ENCODE results near the gene CFAP119. TPM values are rescaled to one million over a fixed set of nuclear protein-coding genes. Genes with fewer than 3 reads are reported as not detected.
"Not testable (repeated sequence)": the region's sequence is repeated elsewhere in the genome, so short reads cannot be mapped to it uniquely, and the experiment has no call there.

The CFAP119 gene
- 4.2 TPM for polyA plus RNA-seq
- long read RNA-seq, donor 1, result 0 reads
- long read RNA-seq, donor 2, result 0 reads
- long read RNA-seq, donor 3, result 0 reads
- long read RNA-seq, donor 4, result 0 reads
- long read RNA-seq, donor 5, result 0 reads
- long read RNA-seq, donor 6, result 0 reads
- long read RNA-seq, donor 7, result 0 reads
- long read RNA-seq, donor 8, partial matches to known transcripts, result 0 of 1 reads
- long read RNA-seq, donor 8, other reads (novel, unspliced or antisense), result 0 of 1 reads
- long read RNA-seq, donor 9, result 0 reads
- long read RNA-seq, donor 10, partial matches to known transcripts, result 0 of 1 reads
- long read RNA-seq, donor 10, other reads (novel, unspliced or antisense), result 0 of 1 reads
- long read RNA-seq, donor 11, result 0 reads

DNA sequence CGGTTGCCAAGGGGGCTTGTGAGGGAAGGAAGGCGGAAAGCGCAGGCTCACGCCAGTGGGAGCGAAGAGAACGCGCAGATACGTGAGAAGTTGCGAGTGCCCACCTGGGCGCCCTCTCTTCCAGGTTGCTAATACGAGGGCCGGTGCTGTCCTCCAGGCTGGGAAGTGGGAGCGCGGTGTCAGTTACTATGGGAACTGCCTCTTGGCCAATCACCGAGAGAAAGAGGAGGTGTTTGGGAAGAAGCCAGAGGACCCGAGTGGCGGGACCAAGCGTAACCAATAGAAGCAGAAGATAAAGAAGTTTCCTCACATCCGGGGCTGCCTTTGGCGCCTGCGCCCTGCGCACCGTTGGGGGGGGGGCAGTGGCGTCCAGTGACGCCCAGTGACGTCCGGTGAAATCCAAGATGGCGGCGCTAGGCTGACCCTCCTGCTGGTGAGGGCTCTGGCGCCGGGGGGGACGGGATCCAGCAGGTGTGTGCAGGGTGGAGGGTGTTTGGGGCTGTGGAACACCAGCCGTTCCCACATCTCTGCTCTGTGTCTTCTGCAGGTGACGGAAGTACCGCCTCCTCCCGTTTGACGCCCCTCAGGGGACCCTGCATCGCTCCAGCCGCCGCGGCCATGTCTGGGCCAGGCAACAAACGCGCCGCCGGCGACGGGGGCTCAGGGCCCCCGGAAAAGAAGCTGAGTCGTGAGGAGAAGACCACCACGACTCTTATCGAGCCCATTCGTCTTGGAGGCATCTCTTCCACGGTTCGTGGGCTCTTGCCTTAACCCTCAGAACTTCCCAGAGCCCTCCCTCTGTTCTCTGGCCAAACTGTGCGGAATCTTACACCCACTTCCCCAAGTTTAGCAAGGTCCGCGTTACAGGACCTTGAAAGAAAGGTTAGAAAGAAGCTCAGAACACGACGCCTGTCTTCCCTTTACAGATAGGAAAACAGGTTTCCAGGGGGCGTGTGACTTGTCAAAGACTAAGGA lies at the start of gene CFAP119, which contains the start of gene RNF40:
Gene CFAP119 (minus strand): TSS at position 135 of the 975 bp plus-strand sequence. CDS start 314 bp downstream, outside the sequence.
Gene RNF40 (plus strand): TSS at position 395 of the 975 bp plus-strand sequence. CDS start 224 bp downstream, at position 619.
- Histone ChIP-seq H3K27ac (ENCODE audit: low read length) (peak within 1 kb of the TSS; percentile 71), H3K36me3 (ENCODE audit: control insufficient read depth, insufficient read depth, low read length) (peaks cover 53% of the 10 kb centered on the region), H3K4me3 (ENCODE audit: low read length) (peak within 1 kb of the TSS; percentile 98), H3K27me3 (ENCODE audit: control insufficient read depth, insufficient read depth, low read length) (no peaks in the 10 kb centered on the region), H3K9me3 (ENCODE audit: control insufficient read depth, low read depth, low read length) (no peaks in the 10 kb centered on the region), H3K4me1 (ENCODE audit: control insufficient read depth, insufficient read depth, low read length) (peaks cover 13% of the 10 kb centered on the region)
- peak; percentile 98 for DNase-seq
- no CpG with 5 or more reads among the region's 60 CpGs for WGBS (ENCODE audit: insufficient coverage, low lambda C conversion rate)

DNA sequence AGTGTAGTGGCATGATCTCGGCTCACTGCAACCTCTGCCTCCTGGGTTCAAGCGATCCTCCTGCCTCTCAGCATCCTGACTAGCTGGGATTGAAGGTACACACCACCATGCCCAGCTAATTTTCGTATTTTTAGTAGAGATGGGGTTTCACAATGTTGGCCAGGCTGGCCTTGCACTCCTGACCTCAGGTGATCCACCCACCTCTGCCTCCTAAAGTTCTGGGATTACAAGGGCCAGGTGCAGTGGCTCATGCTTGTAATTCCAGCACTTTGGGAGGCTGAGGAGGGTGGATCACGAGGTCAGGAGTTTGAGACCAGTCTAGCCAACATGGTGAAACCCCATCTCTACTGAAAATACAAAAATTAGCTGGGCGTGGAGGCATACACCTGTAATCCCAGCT lies 47.8 kb upstream of the CFAP119 start:
- H3K27ac ChIP-seq (ENCODE audit: low read length); H3K27me3 ChIP-seq (ENCODE audit: control insufficient read depth, insufficient read depth, low read length); H3K4me3 ChIP-seq (ENCODE audit: low read length); H3K36me3 ChIP-seq (ENCODE audit: control insufficient read depth, insufficient read depth, low read length); H3K9me3 ChIP-seq (ENCODE audit: control insufficient read depth, low read depth, low read length); DNase-seq: not testable (repeated sequence)
- H3K4me1 ChIP-seq (ENCODE audit: control insufficient read depth, insufficient read depth, low read length), result peaks cover 13% of the 10 kb centered on the region
- no CpG with 5 or more reads among the region's 5 CpGs for WGBS (ENCODE audit: insufficient coverage, low lambda C conversion rate)

DNA sequence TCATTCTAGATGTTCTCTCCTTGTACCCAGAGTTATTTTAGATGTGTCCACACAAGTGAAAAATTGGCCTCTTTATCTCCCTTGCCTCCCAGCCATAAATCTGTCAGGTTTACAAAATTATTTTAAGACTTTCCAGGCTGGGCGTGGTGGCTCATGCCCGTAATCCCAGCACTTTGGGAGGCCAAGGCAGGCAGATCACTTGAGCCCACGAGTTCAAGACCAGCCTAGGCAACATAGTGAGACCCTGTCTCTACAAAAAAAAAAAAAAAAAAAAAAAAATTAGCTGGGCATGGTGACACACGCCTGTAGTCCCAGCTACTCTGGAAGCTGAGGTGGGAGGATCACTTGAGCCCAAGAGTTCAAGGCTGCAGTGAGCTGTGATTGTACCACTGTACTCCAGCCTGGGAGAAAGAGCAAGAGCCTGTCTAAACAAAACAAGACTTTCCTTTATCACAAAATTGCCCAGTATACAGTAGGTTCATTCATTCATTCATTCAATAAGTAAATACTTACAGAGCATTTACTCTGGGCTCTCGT lies 47.1 kb upstream of the CFAP119 start:
- H3K4me3 ChIP-seq (ENCODE audit: low read length); H3K4me1 ChIP-seq (ENCODE audit: control insufficient read depth, insufficient read depth, low read length); H3K27ac ChIP-seq (ENCODE audit: low read length); H3K36me3 ChIP-seq (ENCODE audit: control insufficient read depth, insufficient read depth, low read length); H3K27me3 ChIP-seq (ENCODE audit: control insufficient read depth, insufficient read depth, low read length); H3K9me3 ChIP-seq (ENCODE audit: control insufficient read depth, low read depth, low read length); DNase-seq: not testable (repeated sequence)
- WGBS (ENCODE audit: insufficient coverage, low lambda C conversion rate), result no CpG with 5 or more reads among the region's 5 CpGs

DNA sequence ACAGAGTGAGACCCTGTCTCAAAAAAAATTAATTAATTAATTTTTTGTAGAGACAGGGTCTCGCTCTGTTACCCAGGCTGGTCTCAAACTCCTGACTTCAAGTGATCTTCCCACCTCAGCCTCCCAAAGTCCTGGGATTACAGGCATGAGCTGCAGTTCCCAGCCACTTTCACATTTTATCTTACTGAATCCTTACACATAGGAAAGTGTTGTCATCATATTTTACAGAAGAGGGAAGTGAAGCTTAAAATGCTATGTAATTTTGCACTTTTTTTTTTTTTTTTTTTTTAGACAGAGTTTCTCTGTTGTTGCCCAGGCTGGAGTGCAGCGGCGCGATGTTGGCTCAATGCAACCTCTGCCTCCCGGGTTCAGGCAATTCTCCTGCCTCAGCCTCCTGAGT lies 46.3 kb upstream of the CFAP119 start:
- WGBS (ENCODE audit: insufficient coverage, low lambda C conversion rate), result no CpG with 5 or more reads among the region's 5 CpGs
- Histone ChIP-seq H3K27me3 (ENCODE audit: control insufficient read depth, insufficient read depth, low read length) (no peaks in the 10 kb centered on the region), H3K36me3 (ENCODE audit: control insufficient read depth, insufficient read depth, low read length) (no peaks in the 10 kb centered on the region), H3K27ac (ENCODE audit: low read length) (no peak overlapping the region), H3K9me3 (ENCODE audit: control insufficient read depth, low read depth, low read length) (no peaks in the 10 kb centered on the region), H3K4me3 (ENCODE audit: low read length) (no peak overlapping the region), H3K4me1 (ENCODE audit: control insufficient read depth, insufficient read depth, low read length) (peaks cover 3% of the 10 kb centered on the region)
- no peak for DNase-seq

DNA sequence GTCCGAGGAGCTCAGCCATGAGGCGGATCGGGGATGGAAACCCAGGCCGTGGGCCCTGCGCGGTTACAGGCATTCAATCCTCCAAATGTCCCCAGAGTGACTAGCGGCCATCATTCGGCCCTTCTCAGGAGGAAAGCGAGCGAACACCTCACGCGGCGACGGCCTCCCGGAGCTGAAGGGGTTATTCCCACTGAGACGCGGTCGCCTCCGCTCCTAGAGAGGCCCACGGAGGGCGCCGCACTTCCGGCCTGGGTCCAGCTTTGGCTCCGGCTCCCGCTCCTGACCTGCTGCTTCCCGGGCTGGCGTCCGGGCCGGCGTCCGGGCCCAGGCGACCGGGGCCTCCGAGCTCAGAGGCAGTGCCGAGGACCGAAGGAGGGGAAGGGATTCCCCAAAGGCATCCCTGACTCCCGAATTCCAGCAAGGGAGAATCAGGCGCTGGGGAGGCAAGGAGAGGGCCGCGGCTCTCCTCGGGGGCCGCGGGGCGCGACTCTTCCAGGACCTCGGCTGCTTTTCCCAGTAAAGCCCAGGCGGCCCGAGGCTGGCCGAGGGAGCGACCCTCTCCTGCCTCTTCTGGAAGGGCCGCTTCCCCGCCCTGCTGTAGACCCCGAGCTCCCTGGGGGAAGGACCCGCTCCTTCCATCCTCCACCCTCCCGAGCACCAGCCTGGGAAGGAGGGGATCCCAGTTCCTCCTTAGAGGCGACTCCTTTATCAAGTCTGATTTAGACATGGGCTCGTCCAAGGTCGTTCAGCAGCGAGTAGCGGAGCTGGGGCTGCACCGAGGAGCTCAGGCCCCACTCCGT lies 43.7 kb upstream of the CFAP119 start:
- no peaks in the 10 kb centered on the region for H3K36me3 ChIP-seq (ENCODE audit: control insufficient read depth, insufficient read depth, low read length)
- peak; percentile 80 to 90 for DNase-seq
- H3K4me3 ChIP-seq (ENCODE audit: low read length), result peak overlapping the region; percentile 90
- H3K27me3 ChIP-seq (ENCODE audit: control insufficient read depth, insufficient read depth, low read length), result no peaks in the 10 kb centered on the region
- no CpG with 5 or more reads among the region's 62 CpGs for WGBS (ENCODE audit: insufficient coverage, low lambda C conversion rate)
- peaks cover 3% of the 10 kb centered on the region for H3K4me1 ChIP-seq (ENCODE audit: control insufficient read depth, insufficient read depth, low read length)
- peak overlapping the region; percentile 95 for H3K27ac ChIP-seq (ENCODE audit: low read length)
- no peaks in the 10 kb centered on the region for H3K9me3 ChIP-seq (ENCODE audit: control insufficient read depth, low read depth, low read length)

GRCh38 chr16:30805056-30805369 lies 43.2 kb upstream of the CFAP119 start:
- peak in 1 of 2 donors; percentile 30 for DNase-seq
- WGBS (ENCODE audit: insufficient coverage, low lambda C conversion rate), result no CpG with 5 or more reads among the region's 8 CpGs

DNA sequence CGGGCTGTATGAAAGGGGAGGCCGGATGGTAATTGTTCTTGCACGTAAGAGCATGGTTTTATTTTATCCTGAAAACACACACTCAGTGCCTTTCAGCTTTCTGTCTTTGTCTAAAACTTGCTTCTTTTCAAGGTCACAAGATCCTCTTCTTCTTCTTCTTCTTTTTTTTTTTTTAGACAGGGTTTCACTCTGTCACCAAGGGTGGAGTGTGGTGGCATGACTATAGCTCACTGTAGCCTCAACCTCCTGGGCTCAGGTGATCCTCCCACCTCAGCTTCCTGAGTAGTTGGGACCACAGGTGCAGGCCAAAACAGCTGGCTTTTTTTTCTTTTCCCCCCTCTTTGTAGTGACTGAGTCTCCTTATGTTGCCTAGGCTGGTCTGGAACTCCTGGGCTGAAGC lies 41.1 kb upstream of the CFAP119 start:
- Histone ChIP-seq H3K4me1 (ENCODE audit: control insufficient read depth, insufficient read depth, low read length) (peaks cover 3% of the 10 kb centered on the region), H3K27ac (ENCODE audit: low read length) (no peak overlapping the region), H3K4me3 (ENCODE audit: low read length) (no peak overlapping the region), H3K9me3 (ENCODE audit: control insufficient read depth, low read depth, low read length) (no peaks in the 10 kb centered on the region), H3K27me3 (ENCODE audit: control insufficient read depth, insufficient read depth, low read length) (no peaks in the 10 kb centered on the region), H3K36me3 (ENCODE audit: control insufficient read depth, insufficient read depth, low read length) (no peaks in the 10 kb centered on the region)
- DNase-seq, result no peak
- 83% methylated on average over 1 of the region's 3 CpGs for WGBS (ENCODE audit: insufficient coverage, low lambda C conversion rate)

More at GRCh38 chr16:30805056-30805369, 43.2 kb upstream of the CFAP119 start:
- peak overlapping the region; percentile 95 for H3K27ac ChIP-seq (ENCODE audit: low read length)
- H3K4me3 ChIP-seq (ENCODE audit: low read length), result peak overlapping the region; percentile 90
- H3K9me3 ChIP-seq (ENCODE audit: control insufficient read depth, low read depth, low read length), result no peaks in the 10 kb centered on the region
- no peaks in the 10 kb centered on the region for H3K36me3 ChIP-seq (ENCODE audit: control insufficient read depth, insufficient read depth, low read length)
- peaks cover 3% of the 10 kb centered on the region for H3K4me1 ChIP-seq (ENCODE audit: control insufficient read depth, insufficient read depth, low read length)
- H3K27me3 ChIP-seq (ENCODE audit: control insufficient read depth, insufficient read depth, low read length), result no peaks in the 10 kb centered on the region

GRCh38 chr16:30797670-30798309 lies 35.9 kb upstream of the CFAP119 start:
- WGBS (ENCODE audit: insufficient coverage, low lambda C conversion rate), result no CpG with 5 or more reads among the region's 8 CpGs
- DNase-seq, result no peak
- Histone ChIP-seq H3K27me3 (ENCODE audit: control insufficient read depth, insufficient read depth, low read length) (no peaks in the 10 kb centered on the region), H3K4me3 (ENCODE audit: low read length) (no peak overlapping the region), H3K9me3 (ENCODE audit: control insufficient read depth, low read depth, low read length) (no peaks in the 10 kb centered on the region), H3K4me1 (ENCODE audit: control insufficient read depth, insufficient read depth, low read length) (no peaks in the 10 kb centered on the region), H3K36me3 (ENCODE audit: control insufficient read depth, insufficient read depth, low read length) (no peaks in the 10 kb centered on the region), H3K27ac (ENCODE audit: low read length) (no peak overlapping the region)

DNA sequence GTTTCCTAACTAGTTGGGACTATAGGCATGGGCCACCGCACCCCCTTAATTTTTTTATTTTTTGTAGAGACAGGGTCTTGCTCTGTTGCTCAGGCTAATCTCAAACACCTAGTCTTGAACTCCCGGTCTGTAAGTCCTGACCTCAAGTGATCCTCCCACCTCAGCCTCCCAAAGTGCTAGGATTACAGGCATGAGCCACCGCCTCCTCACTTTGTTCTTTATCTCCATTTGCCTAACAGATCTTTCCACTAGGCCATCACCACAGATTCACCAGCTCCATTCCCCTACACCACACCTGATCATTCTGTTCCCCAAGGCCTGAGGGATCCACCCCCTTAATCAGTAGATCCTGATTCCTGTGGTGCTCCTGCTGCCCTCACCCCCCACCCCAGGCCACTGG lies 32.8 kb upstream of the CFAP119 start:
- Histone ChIP-seq H3K27me3 (ENCODE audit: control insufficient read depth, insufficient read depth, low read length) (no peaks in the 10 kb centered on the region), H3K27ac (ENCODE audit: low read length) (no peak overlapping the region), H3K36me3 (ENCODE audit: control insufficient read depth, insufficient read depth, low read length) (no peaks in the 10 kb centered on the region), H3K4me3 (ENCODE audit: low read length) (no peak overlapping the region), H3K4me1 (ENCODE audit: control insufficient read depth, insufficient read depth, low read length) (no peaks in the 10 kb centered on the region), H3K9me3 (ENCODE audit: control insufficient read depth, low read depth, low read length) (no peaks in the 10 kb centered on the region)
- DNase-seq, result no peak
- 75% methylated on average over 2 of the region's 3 CpGs for WGBS (ENCODE audit: insufficient coverage, low lambda C conversion rate)

Data from large intestine (tissue), 12 donors.